Peyer's patch (tissue), 4 donors: ENCODE data around the gene ZNF468.

Experiments
- POLR2A ChIP-seq, 2 donors: fragments of 450-650 bp; IDR thresholded peaks; one replicate each; pipeline ENCODE4 v1.5.1; 2017; ENCODE audit warnings: antibody characterized with exemption in 2 of 2, mild to moderate bottlenecking in 2 of 2, moderate library complexity in 2 of 2
- TF ChIP-seq, protein P1 (sequence below), 6 experiments: fragments of 450-650 bp in 4 of 6; fragments of 200-600 bp in 2 of 6; sonication (generic) in 1 of 6; IDR thresholded peaks; one replicate each; pipeline ENCODE4 v1.5.1; 2017 to 2019; ENCODE audit warnings: antibody characterized with exemption in 6 of 6, mild to moderate bottlenecking in 3 of 6, moderate library complexity in 1 of 6

DNA sequence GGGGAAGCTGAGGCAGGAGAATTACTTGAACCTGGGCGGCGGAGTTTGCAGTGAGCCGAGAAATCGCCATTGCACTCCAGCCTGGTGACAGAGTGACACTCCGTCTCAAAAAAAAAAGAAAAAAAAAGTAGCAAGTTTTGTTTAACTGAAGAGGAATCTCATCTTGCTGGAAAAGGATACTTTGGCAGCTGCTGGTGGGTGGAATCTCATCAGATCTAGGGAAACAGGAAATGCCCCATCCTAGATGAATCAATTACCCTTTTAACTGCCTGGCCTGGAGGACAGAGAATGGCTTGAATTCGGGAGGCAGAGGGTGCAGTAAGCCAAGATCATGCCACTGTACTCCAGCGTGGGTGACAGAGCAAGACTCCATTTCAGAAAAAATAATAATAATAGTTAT, 31.7 kb upstream of the ZNF468 start:
- TF ChIP-seq, protein P1, sequence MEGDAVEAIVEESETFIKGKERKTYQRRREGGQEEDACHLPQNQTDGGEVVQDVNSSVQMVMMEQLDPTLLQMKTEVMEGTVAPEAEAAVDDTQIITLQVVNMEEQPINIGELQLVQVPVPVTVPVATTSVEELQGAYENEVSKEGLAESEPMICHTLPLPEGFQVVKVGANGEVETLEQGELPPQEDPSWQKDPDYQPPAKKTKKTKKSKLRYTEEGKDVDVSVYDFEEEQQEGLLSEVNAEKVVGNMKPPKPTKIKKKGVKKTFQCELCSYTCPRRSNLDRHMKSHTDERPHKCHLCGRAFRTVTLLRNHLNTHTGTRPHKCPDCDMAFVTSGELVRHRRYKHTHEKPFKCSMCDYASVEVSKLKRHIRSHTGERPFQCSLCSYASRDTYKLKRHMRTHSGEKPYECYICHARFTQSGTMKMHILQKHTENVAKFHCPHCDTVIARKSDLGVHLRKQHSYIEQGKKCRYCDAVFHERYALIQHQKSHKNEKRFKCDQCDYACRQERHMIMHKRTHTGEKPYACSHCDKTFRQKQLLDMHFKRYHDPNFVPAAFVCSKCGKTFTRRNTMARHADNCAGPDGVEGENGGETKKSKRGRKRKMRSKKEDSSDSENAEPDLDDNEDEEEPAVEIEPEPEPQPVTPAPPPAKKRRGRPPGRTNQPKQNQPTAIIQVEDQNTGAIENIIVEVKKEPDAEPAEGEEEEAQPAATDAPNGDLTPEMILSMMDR (IDR thresholded peaks at IDR 0.05): no peak
- TF ChIP-seq POLR2A (IDR thresholded peaks at IDR 0.05): no peak
